Epithelial cell of alveolus of lung (primary cell): ENCODE data around the gene PERCC1. TPM values are rescaled to one million over a fixed set of nuclear protein-coding genes. Genes with fewer than 3 reads are reported as not detected.

Source experiments
- total RNA-seq: library from RNA; depleted of rRNA; stranded (reverse); fragments of >200 nt; gene quantifications from 2 replicates; pipeline ENCODE4 v1.2.1, GENCODE V29; 2015

PERCC1 gene
- total RNA-seq = not detected in 2 replicates

DNA sequence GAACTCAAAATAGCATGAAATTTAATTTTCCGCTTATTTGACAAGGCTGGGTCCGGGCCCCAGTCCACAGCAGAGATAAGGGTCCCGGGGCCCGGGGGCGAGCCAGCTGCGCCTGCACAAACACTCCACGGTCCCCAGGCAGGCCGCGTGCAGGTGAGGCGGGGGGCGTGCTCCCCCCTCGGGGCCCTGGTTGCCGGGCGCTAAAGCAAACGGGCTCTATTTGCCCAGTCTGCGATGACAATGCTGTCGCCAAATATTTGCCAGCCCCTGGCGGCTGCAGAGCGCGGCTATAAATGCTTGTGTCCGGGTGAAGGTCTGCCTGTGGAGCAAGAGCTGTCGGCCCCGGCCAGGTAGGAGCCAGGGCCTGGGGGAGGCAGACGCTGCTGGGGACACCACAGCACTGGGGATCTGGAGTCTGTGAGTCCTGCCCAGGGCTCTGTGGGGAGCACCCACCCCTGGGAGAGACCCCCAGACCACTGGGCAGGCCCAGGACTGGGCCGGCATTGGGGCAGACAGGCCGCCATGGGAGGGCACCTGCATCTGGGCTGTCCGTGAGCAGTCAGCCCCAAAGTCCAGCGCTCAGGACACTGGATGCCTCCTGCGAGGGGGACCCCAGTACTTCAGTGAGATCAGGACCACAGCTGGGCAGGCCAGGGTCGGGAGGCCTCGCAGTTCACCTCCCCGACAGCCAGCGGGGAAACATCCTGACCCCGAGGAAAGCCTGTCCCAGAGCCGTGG is at the start of gene PERCC1:
Gene PERCC1 (plus strand): TSS at position 320 of the 738 bp plus-strand sequence. CDS start 1,516 bp downstream, outside the sequence.

DNA sequence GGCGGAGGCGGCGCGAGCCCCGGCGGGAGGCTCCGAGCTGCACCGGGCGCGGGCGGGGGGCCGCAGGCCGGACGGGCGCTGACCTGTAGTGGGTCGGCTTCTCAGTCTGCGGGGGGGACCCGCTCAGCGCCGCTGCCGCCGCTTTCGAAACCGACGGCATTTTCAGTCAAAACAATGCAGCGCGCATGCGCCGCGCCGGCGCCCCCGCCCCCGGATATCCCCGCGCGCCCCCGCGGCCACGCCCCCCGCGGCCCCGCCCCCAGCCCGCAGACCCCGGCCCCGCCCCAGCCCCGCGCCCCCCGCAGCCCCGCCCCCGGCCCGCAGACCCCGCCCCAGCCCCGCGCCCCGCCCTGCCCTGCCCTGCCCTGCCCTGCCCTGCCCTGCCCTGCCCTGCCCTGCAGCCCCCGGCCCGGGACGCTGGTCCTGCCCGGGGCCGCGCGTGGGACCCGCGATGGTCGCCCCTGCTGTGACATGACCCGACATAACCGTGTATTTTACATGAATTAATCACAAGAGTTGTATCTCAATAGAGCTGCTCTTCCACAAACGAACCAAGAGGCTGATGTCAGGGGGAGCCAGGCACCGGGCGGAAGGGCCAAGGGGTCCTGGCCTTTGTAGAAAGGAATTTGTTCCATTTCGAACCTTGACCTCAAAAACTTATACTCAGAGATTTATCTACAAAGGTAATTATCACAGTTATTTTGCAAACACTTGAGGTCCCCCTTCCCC is 16.2 kb upstream of the PERCC1 start, which contains the start of gene UNKL:
Gene UNKL (minus strand): TSS at position 173 of the 729 bp plus-strand sequence. CDS start 13 bp downstream, at position 160.

GRCh38 chr16:1443980-1444729 is 13.3 kb downstream of the PERCC1 start, which contains the start of gene CCDC154:
Gene CCDC154 (minus strand): TSS chr16:1444556. CDS start chr16:1444322, 234 bp downstream.

GRCh38 chr16:1474796-1475551 is 44.1 kb downstream of the PERCC1 start, which contains the start of gene CLCN7:
Gene CLCN7 (minus strand): TSS chr16:1475028. CDS start chr16:1474974, 54 bp downstream.

Other genes with a start within 250 kb of the PERCC1 start
- gene TPSG1, start 205.8 kb upstream of the PERCC1 start, total RNA-seq = not detected in 2 replicates
- gene TPSB2, start 200.9 kb upstream of the PERCC1 start, total RNA-seq = not detected in 2 replicates
- gene TPSAB1, start 190.4 kb upstream of the PERCC1 start, total RNA-seq = not detected in 2 replicates
- gene TPSD1, start 175.0 kb upstream of the PERCC1 start, total RNA-seq = not detected in 2 replicates
- 69.0 and 69.3 TPM in 2 replicates for gene UBE2I, start 121.4 kb upstream of the PERCC1 start, total RNA-seq
- gene BAIAP3, start 97.4 kb upstream of the PERCC1 start, total RNA-seq = 0.52 and 2.4 TPM in 2 replicates
- 42.1 and 84.8 TPM in 2 replicates for gene TSR3, start 79.2 kb upstream of the PERCC1 start, total RNA-seq
- 32.6 and 38.9 TPM in 2 replicates for gene GNPTG, start 79.1 kb upstream of the PERCC1 start, total RNA-seq
- gene UNKL, start 16.4 kb upstream of the PERCC1 start, total RNA-seq = 9.4 and 25.2 TPM in 2 replicates
- gene UQCC4, start 10.3 kb upstream of the PERCC1 start, total RNA-seq = 18.4 and 19.4 TPM in 2 replicates
- gene CCDC154, start 13.5 kb downstream of the PERCC1 start, total RNA-seq = 0.80 TPM in 1 of 2 replicates, not detected in the other
- gene CLCN7, start 44.0 kb downstream of the PERCC1 start, total RNA-seq = 36.4 and 41.1 TPM in 2 replicates
- not detected in 2 replicates for gene PTX4, start 57.9 kb downstream of the PERCC1 start, total RNA-seq
- gene TELO2, start 62.3 kb downstream of the PERCC1 start, total RNA-seq = 15.0 and 31.0 TPM in 2 replicates
- gene TMEM204, start 102.6 kb downstream of the PERCC1 start, total RNA-seq = 15.6 and 18.5 TPM in 2 replicates
- 10.2 and 18.0 TPM in 2 replicates for gene IFT140, start 181.0 kb downstream of the PERCC1 start, total RNA-seq
- gene CRAMP1, start 181.3 kb downstream of the PERCC1 start, total RNA-seq = 5.6 and 11.0 TPM in 2 replicates
- 30.2 and 49.1 TPM in 2 replicates for gene JPT2, start 247.2 kb downstream of the PERCC1 start, total RNA-seq